Measurements from ENCODE around the gene KRT2.

DNA sequence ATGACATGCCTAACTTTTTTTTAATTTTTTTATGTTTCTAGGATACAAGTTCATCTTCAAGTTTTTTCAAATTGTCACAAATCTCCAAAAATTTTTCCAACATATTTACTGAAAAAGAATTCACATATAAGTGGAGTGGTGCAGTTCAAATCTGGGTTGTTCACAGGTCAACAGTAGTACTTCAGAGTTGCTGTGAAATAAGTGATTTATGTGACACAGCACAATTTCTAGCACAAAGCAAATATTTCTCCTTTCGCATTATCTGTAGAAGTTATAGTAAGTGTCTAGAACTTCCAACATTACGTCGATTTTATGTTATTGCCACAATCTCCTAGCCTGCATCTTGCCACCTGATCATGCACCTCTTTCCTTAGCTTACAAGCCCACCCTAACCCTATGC is 9.7 kb upstream of the KRT2 start:
- TF ChIP-seq, protein P1, sequence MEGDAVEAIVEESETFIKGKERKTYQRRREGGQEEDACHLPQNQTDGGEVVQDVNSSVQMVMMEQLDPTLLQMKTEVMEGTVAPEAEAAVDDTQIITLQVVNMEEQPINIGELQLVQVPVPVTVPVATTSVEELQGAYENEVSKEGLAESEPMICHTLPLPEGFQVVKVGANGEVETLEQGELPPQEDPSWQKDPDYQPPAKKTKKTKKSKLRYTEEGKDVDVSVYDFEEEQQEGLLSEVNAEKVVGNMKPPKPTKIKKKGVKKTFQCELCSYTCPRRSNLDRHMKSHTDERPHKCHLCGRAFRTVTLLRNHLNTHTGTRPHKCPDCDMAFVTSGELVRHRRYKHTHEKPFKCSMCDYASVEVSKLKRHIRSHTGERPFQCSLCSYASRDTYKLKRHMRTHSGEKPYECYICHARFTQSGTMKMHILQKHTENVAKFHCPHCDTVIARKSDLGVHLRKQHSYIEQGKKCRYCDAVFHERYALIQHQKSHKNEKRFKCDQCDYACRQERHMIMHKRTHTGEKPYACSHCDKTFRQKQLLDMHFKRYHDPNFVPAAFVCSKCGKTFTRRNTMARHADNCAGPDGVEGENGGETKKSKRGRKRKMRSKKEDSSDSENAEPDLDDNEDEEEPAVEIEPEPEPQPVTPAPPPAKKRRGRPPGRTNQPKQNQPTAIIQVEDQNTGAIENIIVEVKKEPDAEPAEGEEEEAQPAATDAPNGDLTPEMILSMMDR (IDR thresholded peaks at IDR 0.05), result no peak
- TF ChIP-seq POLR2A (IDR thresholded peaks at IDR 0.05) (no peak), EP300 (IDR thresholded peaks at IDR 0.05) (no peak)
